ENCODE results near the gene UGT1A10.

Gene UGT1A10

DNA sequence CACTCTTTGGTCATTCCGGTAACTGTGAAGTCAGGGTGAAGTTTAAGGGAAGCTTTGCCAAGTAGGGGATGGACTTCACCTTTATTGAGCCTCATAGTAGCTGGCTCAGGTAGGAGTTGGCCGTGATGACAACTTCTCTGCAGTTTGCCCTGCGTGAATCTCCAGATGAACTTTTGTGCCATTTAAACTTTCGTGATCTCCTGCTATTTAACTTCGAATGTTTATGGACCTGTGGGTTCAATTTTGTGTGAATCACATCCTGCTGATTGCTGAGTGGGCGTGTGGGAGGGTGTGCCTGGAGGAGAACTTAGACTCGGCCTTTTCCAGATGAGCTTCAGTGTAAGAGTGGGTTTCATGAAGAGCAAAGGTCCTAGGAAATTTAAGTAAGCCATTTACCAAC, 128.0 kb downstream of the UGT1A10 start:
- Histone ChIP-seq H3K4me1 (ENCODE audit: insufficient read depth, low read length) (no peaks in the 10 kb centered on the region), H3K27me3 (ENCODE audit: control insufficient read depth in 1 of 2, insufficient read depth in 2 of 2, low read length in 2 of 2) (no peaks in the 10 kb centered on the region), H3K27ac (ENCODE audit: low read depth, low read length) (no peak overlapping the region), H3K9me3 (ENCODE audit: low read length) (no peaks in the 10 kb centered on the region), H3K4me3 (ENCODE audit: low read depth in 1 of 2, low read length in 2 of 2) (no peak overlapping the region), H3K36me3 (ENCODE audit: insufficient read depth, low read length) (no peaks in the 10 kb centered on the region), H3K9ac (ENCODE audit: low read length) (no peak overlapping the region)

DNA sequence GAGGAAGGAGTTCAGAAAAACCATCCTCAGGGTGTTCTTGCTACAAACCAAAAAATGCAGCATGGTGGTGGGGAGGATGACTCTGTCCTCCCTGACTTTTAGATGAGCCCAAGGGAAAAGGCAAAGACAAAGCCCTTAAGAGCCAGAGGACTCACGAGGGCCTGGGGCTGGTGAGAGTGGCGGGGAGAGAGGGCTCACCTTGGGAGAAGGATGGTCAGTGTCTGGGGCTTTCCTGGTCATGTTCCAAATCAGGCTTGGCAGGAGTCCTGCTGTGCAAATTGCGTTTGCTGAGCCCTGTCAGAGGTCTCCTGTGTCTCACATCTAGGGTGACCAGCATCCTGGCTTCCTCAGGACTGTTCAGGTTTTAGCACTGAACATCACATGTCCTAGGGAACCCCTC, 128.5 kb downstream of the UGT1A10 start:
- no peak overlapping the region for H3K9ac ChIP-seq (ENCODE audit: low read length)
- no peak overlapping the region for H3K4me3 ChIP-seq (ENCODE audit: low read depth in 1 of 2, low read length in 2 of 2)
- no peaks in the 10 kb centered on the region for H3K27me3 ChIP-seq (ENCODE audit: control insufficient read depth in 1 of 2, insufficient read depth in 2 of 2, low read length in 2 of 2)
- no peak overlapping the region for H3K27ac ChIP-seq (ENCODE audit: low read depth, low read length)
- no peaks in the 10 kb centered on the region for H3K36me3 ChIP-seq (ENCODE audit: insufficient read depth, low read length)
- no peaks in the 10 kb centered on the region for H3K4me1 ChIP-seq (ENCODE audit: insufficient read depth, low read length)
- no peaks in the 10 kb centered on the region for H3K9me3 ChIP-seq (ENCODE audit: low read length)

- H3K27ac ChIP-seq (ENCODE audit: low read depth, low read length) = no peak overlapping the region
- no peaks in the 10 kb centered on the region for H3K36me3 ChIP-seq (ENCODE audit: insufficient read depth, low read length)
- H3K9ac ChIP-seq (ENCODE audit: low read length) = no peak overlapping the region
- no peak overlapping the region for H3K4me3 ChIP-seq (ENCODE audit: low read depth in 1 of 2, low read length in 2 of 2)
- H3K27me3 ChIP-seq (ENCODE audit: control insufficient read depth in 1 of 2, insufficient read depth in 2 of 2, low read length in 2 of 2) = no peaks in the 10 kb centered on the region
- H3K4me1 ChIP-seq (ENCODE audit: insufficient read depth, low read length) = no peaks in the 10 kb centered on the region
- no peaks in the 10 kb centered on the region for H3K9me3 ChIP-seq (ENCODE audit: low read length)
Measured at GRCh38 chr2:233766416-233766815, 130.2 kb downstream of the UGT1A10 start.

DNA sequence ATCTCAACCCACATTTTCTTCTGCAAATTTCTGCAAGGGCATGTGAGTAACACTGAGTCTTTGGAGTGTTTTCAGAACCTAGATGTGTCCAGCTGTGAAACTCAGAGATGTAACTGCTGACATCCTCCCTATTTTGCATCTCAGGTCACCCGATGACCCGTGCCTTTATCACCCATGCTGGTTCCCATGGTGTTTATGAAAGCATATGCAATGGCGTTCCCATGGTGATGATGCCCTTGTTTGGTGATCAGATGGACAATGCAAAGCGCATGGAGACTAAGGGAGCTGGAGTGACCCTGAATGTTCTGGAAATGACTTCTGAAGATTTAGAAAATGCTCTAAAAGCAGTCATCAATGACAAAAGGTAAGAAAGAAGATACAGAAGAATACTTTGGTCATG, 131.8 kb downstream of the UGT1A10 start:
- Histone ChIP-seq H3K4me1 (ENCODE audit: insufficient read depth, low read length) (no peaks in the 10 kb centered on the region), H3K9me3 (ENCODE audit: low read length) (no peaks in the 10 kb centered on the region), H3K27ac (ENCODE audit: low read depth, low read length) (no peak overlapping the region), H3K27me3 (ENCODE audit: control insufficient read depth in 1 of 2, insufficient read depth in 2 of 2, low read length in 2 of 2) (no peaks in the 10 kb centered on the region), H3K9ac (ENCODE audit: low read length) (no peak overlapping the region), H3K4me3 (ENCODE audit: low read depth in 1 of 2, low read length in 2 of 2) (no peak overlapping the region), H3K36me3 (ENCODE audit: insufficient read depth, low read length) (no peaks in the 10 kb centered on the region)

DNA sequence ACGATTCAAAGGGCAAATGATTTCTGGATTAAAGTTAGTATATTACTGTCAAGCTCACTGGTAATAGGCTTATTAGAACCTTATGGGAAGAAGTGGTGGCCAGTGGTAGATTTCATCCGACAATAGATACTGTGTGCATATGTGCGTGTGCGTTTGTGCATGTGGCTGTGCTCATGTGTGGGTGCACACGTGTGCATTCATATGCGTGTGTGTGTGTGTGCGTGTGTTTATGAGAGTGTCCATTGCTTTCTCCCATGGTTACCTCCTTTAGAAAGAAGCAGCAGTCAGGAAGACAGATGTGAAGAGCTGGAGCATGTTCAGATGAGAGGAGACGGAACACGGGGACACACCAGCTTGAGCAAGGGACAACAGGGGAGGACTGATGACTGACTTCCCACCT, 133.0 kb downstream of the UGT1A10 start:
- H3K4me1 ChIP-seq (ENCODE audit: insufficient read depth, low read length) = no peaks in the 10 kb centered on the region
- H3K9me3 ChIP-seq (ENCODE audit: low read length) = no peaks in the 10 kb centered on the region
- no peaks in the 10 kb centered on the region for H3K36me3 ChIP-seq (ENCODE audit: insufficient read depth, low read length)

GRCh38 chr2:233772153-233772552, 135.9 kb downstream of the UGT1A10 start:
- H3K4me3 ChIP-seq (ENCODE audit: low read depth in 1 of 2, low read length in 2 of 2) = no peak overlapping the region
- no peaks in the 10 kb centered on the region for H3K9me3 ChIP-seq (ENCODE audit: low read length)
- H3K4me1 ChIP-seq (ENCODE audit: insufficient read depth, low read length) = no peaks in the 10 kb centered on the region
- H3K27ac ChIP-seq (ENCODE audit: low read depth, low read length) = no peak overlapping the region
- no peaks in the 10 kb centered on the region for H3K36me3 ChIP-seq (ENCODE audit: insufficient read depth, low read length)
- no peak overlapping the region for H3K9ac ChIP-seq (ENCODE audit: low read length)
- no peaks in the 10 kb centered on the region for H3K27me3 ChIP-seq (ENCODE audit: control insufficient read depth in 1 of 2, insufficient read depth in 2 of 2, low read length in 2 of 2)

More for the DNA sequence above, 133.0 kb downstream of the UGT1A10 start:
- H3K9ac ChIP-seq (ENCODE audit: low read length) = no peak overlapping the region
- H3K27me3 ChIP-seq (ENCODE audit: control insufficient read depth in 1 of 2, insufficient read depth in 2 of 2, low read length in 2 of 2) = no peaks in the 10 kb centered on the region
- H3K27ac ChIP-seq (ENCODE audit: low read depth, low read length) = no peak overlapping the region
- H3K4me3 ChIP-seq (ENCODE audit: low read depth in 1 of 2, low read length in 2 of 2) = no peak overlapping the region

- Histone ChIP-seq H3K4me3 (ENCODE audit: low read depth in 1 of 2, low read length in 2 of 2) (no peak overlapping the region), H3K36me3 (ENCODE audit: insufficient read depth, low read length) (no peaks in the 10 kb centered on the region), H3K27me3 (ENCODE audit: control insufficient read depth in 1 of 2, insufficient read depth in 2 of 2, low read length in 2 of 2) (no peaks in the 10 kb centered on the region), H3K9me3 (ENCODE audit: low read length) (no peaks in the 10 kb centered on the region), H3K9ac (ENCODE audit: low read length) (no peak overlapping the region), H3K4me1 (ENCODE audit: insufficient read depth, low read length) (no peaks in the 10 kb centered on the region), H3K27ac (ENCODE audit: low read depth, low read length) (no peak overlapping the region)
Measured at GRCh38 chr2:233772583-233772982, 136.3 kb downstream of the UGT1A10 start.

- no peaks in the 10 kb centered on the region for H3K27me3 ChIP-seq (ENCODE audit: control insufficient read depth in 1 of 2, insufficient read depth in 2 of 2, low read length in 2 of 2)
Measured at GRCh38 chr2:233773854-233774253, 137.6 kb downstream of the UGT1A10 start.

DNA sequence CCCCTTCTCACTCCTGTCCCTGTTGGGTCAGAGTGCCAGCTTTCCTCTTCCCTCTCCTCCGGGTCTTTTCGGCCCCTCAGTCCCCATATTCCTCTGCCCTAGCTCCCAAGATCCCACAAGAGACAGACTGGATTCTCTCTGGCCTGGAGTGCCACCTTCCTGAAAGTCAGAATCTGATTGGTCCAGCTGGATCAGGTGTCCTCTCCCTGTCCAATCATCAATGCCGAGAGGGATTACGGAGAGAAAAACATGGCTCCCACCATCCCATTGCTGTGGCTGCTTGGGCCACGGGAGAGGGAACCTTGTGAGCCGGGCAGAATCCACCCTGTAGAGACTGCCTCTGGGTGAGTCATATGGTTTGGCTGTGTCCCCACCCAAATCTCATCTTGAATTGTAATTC, 139.2 kb downstream of the UGT1A10 start:
- Histone ChIP-seq H3K27me3 (ENCODE audit: control insufficient read depth in 1 of 2, insufficient read depth in 2 of 2, low read length in 2 of 2) (no peaks in the 10 kb centered on the region), H3K9me3 (ENCODE audit: low read length) (no peaks in the 10 kb centered on the region), H3K4me1 (ENCODE audit: insufficient read depth, low read length) (no peaks in the 10 kb centered on the region), H3K4me3 (ENCODE audit: low read depth in 1 of 2, low read length in 2 of 2) (no peak overlapping the region), H3K36me3 (ENCODE audit: insufficient read depth, low read length) (no peaks in the 10 kb centered on the region), H3K27ac (ENCODE audit: low read depth, low read length) (no peak overlapping the region), H3K9ac (ENCODE audit: low read length) (no peak overlapping the region)

More at GRCh38 chr2:233773854-233774253, 137.6 kb downstream of the UGT1A10 start:
- Histone ChIP-seq H3K27ac (ENCODE audit: low read depth, low read length) (no peak overlapping the region), H3K9ac (ENCODE audit: low read length) (no peak overlapping the region), H3K4me3 (ENCODE audit: low read depth in 1 of 2, low read length in 2 of 2) (no peak overlapping the region), H3K4me1 (ENCODE audit: insufficient read depth, low read length) (no peaks in the 10 kb centered on the region), H3K9me3 (ENCODE audit: low read length) (no peaks in the 10 kb centered on the region), H3K36me3 (ENCODE audit: insufficient read depth, low read length) (no peaks in the 10 kb centered on the region)

- H3K27ac ChIP-seq (ENCODE audit: low read depth, low read length) = no peak within 1 kb of the TSS
- H3K4me3 ChIP-seq (ENCODE audit: low read depth in 1 of 2, low read length in 2 of 2) = no peak within 1 kb of the TSS
- no peak within 1 kb of the TSS for H3K9ac ChIP-seq (ENCODE audit: low read length)
- no peaks in the 10 kb centered on the region for H3K27me3 ChIP-seq (ENCODE audit: control insufficient read depth in 1 of 2, insufficient read depth in 2 of 2, low read length in 2 of 2)
- H3K36me3 ChIP-seq (ENCODE audit: insufficient read depth, low read length) = no peaks in the 10 kb centered on the region
- H3K4me1 ChIP-seq (ENCODE audit: insufficient read depth, low read length) = no peaks in the 10 kb centered on the region
- H3K9me3 ChIP-seq (ENCODE audit: low read length) = no peaks in the 10 kb centered on the region
Measured at GRCh38 chr2:233778030-233778429, 141.8 kb downstream of the UGT1A10 start, which contains the start of gene MROH2A. MROH2A (plus strand) TSS chr2:233778330; CDS start chr2:233779359, 1,029 bp downstream.

DNA sequence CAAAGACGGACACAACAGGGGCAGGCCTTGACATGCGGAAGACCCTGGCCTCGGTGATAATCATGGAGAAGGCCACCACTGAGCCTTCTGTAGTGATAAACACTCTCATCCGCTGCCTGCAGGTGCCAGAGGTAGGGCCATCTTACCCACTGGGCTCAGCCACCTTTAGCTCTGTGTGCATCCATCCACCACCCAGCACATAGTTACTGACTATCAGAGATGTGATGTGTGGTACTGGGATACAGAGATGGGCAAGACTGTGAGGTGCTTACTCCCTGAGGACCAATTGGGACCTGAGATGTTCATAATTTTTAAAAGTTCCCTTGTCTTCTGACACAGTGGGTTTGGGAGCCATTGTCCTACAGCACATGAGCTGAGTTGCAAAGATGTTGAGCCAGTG, 143.5 kb downstream of the UGT1A10 start:
- Histone ChIP-seq H3K9me3 (ENCODE audit: low read length) (no peaks in the 10 kb centered on the region), H3K4me1 (ENCODE audit: insufficient read depth, low read length) (no peaks in the 10 kb centered on the region), H3K9ac (ENCODE audit: low read length) (no peak overlapping the region), H3K4me3 (ENCODE audit: low read depth in 1 of 2, low read length in 2 of 2) (no peak overlapping the region), H3K27me3 (ENCODE audit: control insufficient read depth in 1 of 2, insufficient read depth in 2 of 2, low read length in 2 of 2) (no peaks in the 10 kb centered on the region), H3K27ac (ENCODE audit: low read depth, low read length) (no peak overlapping the region), H3K36me3 (ENCODE audit: insufficient read depth, low read length) (no peaks in the 10 kb centered on the region)

DNA sequence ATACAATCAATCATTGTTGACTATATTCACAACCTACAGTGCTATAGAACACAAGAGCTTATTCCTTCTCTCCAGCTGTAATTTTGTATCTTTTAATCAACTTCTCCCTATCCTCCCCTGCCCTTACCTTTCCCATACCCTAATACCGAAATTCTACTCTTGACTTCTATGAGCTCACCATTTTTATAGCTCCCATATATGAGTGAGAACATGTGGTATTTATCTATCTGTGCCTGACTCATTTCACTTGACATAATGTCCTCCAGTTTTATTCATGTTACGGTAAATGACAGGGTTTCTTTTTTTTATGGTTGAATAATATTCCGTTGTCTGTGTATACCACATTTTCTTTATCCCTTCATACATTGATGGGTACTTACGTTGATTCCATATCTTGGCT, 144.5 kb downstream of the UGT1A10 start:
- H3K9me3 ChIP-seq (ENCODE audit: low read length) = no peaks in the 10 kb centered on the region
- no peak overlapping the region for H3K9ac ChIP-seq (ENCODE audit: low read length)
- no peak overlapping the region for H3K27ac ChIP-seq (ENCODE audit: low read depth, low read length)

More for the DNA sequence above, 144.5 kb downstream of the UGT1A10 start:
- no peak overlapping the region for H3K4me3 ChIP-seq (ENCODE audit: low read depth in 1 of 2, low read length in 2 of 2)
- no peaks in the 10 kb centered on the region for H3K4me1 ChIP-seq (ENCODE audit: insufficient read depth, low read length)
- no peaks in the 10 kb centered on the region for H3K36me3 ChIP-seq (ENCODE audit: insufficient read depth, low read length)
- no peaks in the 10 kb centered on the region for H3K27me3 ChIP-seq (ENCODE audit: control insufficient read depth in 1 of 2, insufficient read depth in 2 of 2, low read length in 2 of 2)

Data from muscle layer of colon (tissue), 2 donors.